Lower leg skin (tissue), 3 donors: ENCODE measurements around the gene KCNMA1.

Experiments
- CTCF ChIP-seq, 3 donors: fragments of 450-650 bp; IDR thresholded peaks; one replicate each; pipeline ENCODE4 v1.5.1; 2016; ENCODE audit warnings: antibody characterized with exemption in 3 of 3, mild to moderate bottlenecking in 3 of 3, moderate library complexity in 2 of 3
- POLR2A ChIP-seq, 2 donors: fragments of 450-650 bp; IDR thresholded peaks; one replicate each; pipeline ENCODE4 v1.6.1; 2016 to 2017; ENCODE audit warnings: antibody characterized with exemption in 2 of 2, mild to moderate bottlenecking in 1 of 2, moderate library complexity in 1 of 2

- TF ChIP-seq CTCF (IDR thresholded peaks at IDR 0.05) (no peak), POLR2A (IDR thresholded peaks at IDR 0.05) (no peak)
Measured at GRCh38 chr10:77118603-77119282, 518.9 kb downstream of the KCNMA1 start.
